ENCODE data around the gene HORMAD2. TPM values are rescaled to one million over a fixed set of nuclear protein-coding genes. Genes with fewer than 3 reads are reported as not detected.

The HORMAD2 gene
- total RNA-seq, 1 experiment from 2014 or later: not detected

GRCh38 chr22:30064172-30064571, 16.1 kb upstream of the HORMAD2 start:
- CTCF ChIA-PET: no interaction called here
- Histone ChIP-seq H3K9me3 (ENCODE audit: low read depth, low read length, poor library complexity, severe bottlenecking) (peaks cover 7% of the 10 kb centered on the region), H3K27me3 (replicated peaks; ENCODE audit: insufficient read depth, low read depth, low read length, poor library complexity) (no peaks in the 10 kb centered on the region), H3K4me1 (ENCODE audit: insufficient read depth, low read length, poor library complexity, severe bottlenecking) (no peaks in the 10 kb centered on the region), H3K27ac (ENCODE audit: low read depth, low read length, poor library complexity, severe bottlenecking) (no peak overlapping the region), H3K4me3 (ENCODE audit: low read depth, low read length, poor library complexity, severe bottlenecking) (no peak overlapping the region), H3K36me3 (ENCODE audit: insufficient read depth, low read length, poor library complexity, severe bottlenecking) (no peaks in the 10 kb centered on the region)
- intact Hi-C loops (cut with micrococcal nuclease; ENCODE audit: unreplicated experiment): no loop called here
- no peak for DNase-seq (ENCODE audit: low spot score)
- no TSS peak for BruUV-seq (replicated peaks)
- TF ChIP-seq, protein P1, sequence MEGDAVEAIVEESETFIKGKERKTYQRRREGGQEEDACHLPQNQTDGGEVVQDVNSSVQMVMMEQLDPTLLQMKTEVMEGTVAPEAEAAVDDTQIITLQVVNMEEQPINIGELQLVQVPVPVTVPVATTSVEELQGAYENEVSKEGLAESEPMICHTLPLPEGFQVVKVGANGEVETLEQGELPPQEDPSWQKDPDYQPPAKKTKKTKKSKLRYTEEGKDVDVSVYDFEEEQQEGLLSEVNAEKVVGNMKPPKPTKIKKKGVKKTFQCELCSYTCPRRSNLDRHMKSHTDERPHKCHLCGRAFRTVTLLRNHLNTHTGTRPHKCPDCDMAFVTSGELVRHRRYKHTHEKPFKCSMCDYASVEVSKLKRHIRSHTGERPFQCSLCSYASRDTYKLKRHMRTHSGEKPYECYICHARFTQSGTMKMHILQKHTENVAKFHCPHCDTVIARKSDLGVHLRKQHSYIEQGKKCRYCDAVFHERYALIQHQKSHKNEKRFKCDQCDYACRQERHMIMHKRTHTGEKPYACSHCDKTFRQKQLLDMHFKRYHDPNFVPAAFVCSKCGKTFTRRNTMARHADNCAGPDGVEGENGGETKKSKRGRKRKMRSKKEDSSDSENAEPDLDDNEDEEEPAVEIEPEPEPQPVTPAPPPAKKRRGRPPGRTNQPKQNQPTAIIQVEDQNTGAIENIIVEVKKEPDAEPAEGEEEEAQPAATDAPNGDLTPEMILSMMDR (conservative IDR thresholded peaks at IDR 0.05; ENCODE audit: low read depth, low read length): no peak
- no peak for TF ChIP-seq EZH2 (IDR thresholded peaks at IDR 0.05; ENCODE audit: borderline replicate concordance, low read depth, low read length, poor library complexity, severe bottlenecking)
- POLR2A ChIA-PET (ENCODE audit: low non-redundant PET): interaction anchor here (0.6 kb wide), 1 partner anchor 11 kb away, joined by 3 read pairs; no protein-coding TSS in a partner anchor

DNA sequence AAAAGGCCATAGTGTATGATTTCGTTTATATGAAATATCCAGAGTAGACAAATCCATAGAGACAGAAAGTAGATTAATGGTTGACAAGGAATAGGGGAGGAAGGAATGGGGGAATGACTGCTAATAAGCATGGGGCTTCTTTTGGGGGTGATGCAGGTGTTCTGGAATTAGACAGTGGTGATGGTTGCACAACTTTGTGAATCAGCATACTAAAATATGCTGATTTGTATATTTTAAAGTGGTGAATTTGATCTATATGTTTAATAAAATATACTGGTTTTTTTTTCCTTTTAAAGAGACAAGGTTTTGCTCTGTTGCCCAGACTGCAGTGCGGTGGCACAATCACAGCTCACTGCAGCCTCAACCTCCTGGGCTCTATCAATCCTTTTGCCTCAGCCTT, 6.5 kb upstream of the HORMAD2 start:
- DNase-seq (ENCODE audit: low spot score): no peak
- Histone ChIP-seq H3K27me3 (replicated peaks; ENCODE audit: insufficient read depth, low read depth, low read length, poor library complexity) (no peaks in the 10 kb centered on the region), H3K4me3 (ENCODE audit: low read depth, low read length, poor library complexity, severe bottlenecking) (no peak overlapping the region), H3K9me3 (ENCODE audit: low read depth, low read length, poor library complexity, severe bottlenecking) (no peaks in the 10 kb centered on the region), H3K27ac (ENCODE audit: low read depth, low read length, poor library complexity, severe bottlenecking) (no peak overlapping the region), H3K4me1 (ENCODE audit: insufficient read depth, low read length, poor library complexity, severe bottlenecking) (peaks cover 7% of the 10 kb centered on the region), H3K36me3 (ENCODE audit: insufficient read depth, low read length, poor library complexity, severe bottlenecking) (no peaks in the 10 kb centered on the region)
- CTCF ChIA-PET: no interaction called here
- no TSS peak for BruUV-seq (replicated peaks)
- POLR2A ChIA-PET (ENCODE audit: low non-redundant PET): no interaction called here
- intact Hi-C loops (cut with micrococcal nuclease; ENCODE audit: unreplicated experiment): no loop called here
- no peak for TF ChIP-seq EZH2 (IDR thresholded peaks at IDR 0.05; ENCODE audit: borderline replicate concordance, low read depth, low read length, poor library complexity, severe bottlenecking)
- TF ChIP-seq, protein P1 (conservative IDR thresholded peaks at IDR 0.05; ENCODE audit: low read depth, low read length): no peak

- ChIA-PET POLR2A (ENCODE audit: low non-redundant PET) (no interaction called here), CTCF (no interaction called here)
- H3K4me3 ChIP-seq (ENCODE audit: low read depth, low read length, poor library complexity, severe bottlenecking): no peak overlapping the region
- TF ChIP-seq EZH2 (IDR thresholded peaks at IDR 0.05; ENCODE audit: borderline replicate concordance, low read depth, low read length, poor library complexity, severe bottlenecking): no peak
- TF ChIP-seq, protein P1 (conservative IDR thresholded peaks at IDR 0.05; ENCODE audit: low read depth, low read length): no peak
- no peak overlapping the region for H3K27ac ChIP-seq (ENCODE audit: low read depth, low read length, poor library complexity, severe bottlenecking)
- no peak for DNase-seq (ENCODE audit: low spot score)
- no peaks in the 10 kb centered on the region for H3K36me3 ChIP-seq (ENCODE audit: insufficient read depth, low read length, poor library complexity, severe bottlenecking)
- intact Hi-C loops (cut with micrococcal nuclease; ENCODE audit: unreplicated experiment): no loop called here
- H3K4me1 ChIP-seq (ENCODE audit: insufficient read depth, low read length, poor library complexity, severe bottlenecking): peaks cover 11% of the 10 kb centered on the region
- no TSS peak for BruUV-seq (replicated peaks)
- H3K9me3 ChIP-seq (ENCODE audit: low read depth, low read length, poor library complexity, severe bottlenecking): no peaks in the 10 kb centered on the region
- no peaks in the 10 kb centered on the region for H3K27me3 ChIP-seq (replicated peaks; ENCODE audit: insufficient read depth, low read depth, low read length, poor library complexity)
These were observed 6.1 kb upstream of the HORMAD2 start for GRCh38 chr22:30074147-30074546.
